ENCODE results near the gene PTPN14.

Gene PTPN14

GRCh38 chr1:214429951-214430770, 121.2 kb downstream of the PTPN14 start:
- no peak overlapping the region for H4K5ac ChIP-seq (ENCODE audit: low read length)
- H3K4ac ChIP-seq (ENCODE audit: low read depth, low read length), result peak overlapping the region; percentile 36
- WGBS (ENCODE audit: extremely low coverage, insufficient coverage, low lambda C conversion rate), result no CpG with 5 or more reads among the region's 9 CpGs
- H3K4me2 ChIP-seq (ENCODE audit: low read length), result no peak overlapping the region
- DNase-seq, result peak; percentile 92
- no peaks in the 10 kb centered on the region for H3K27me3 ChIP-seq (ENCODE audit: insufficient read depth, low read length, poor library complexity)
- H3K56ac ChIP-seq (ENCODE audit: low read length), result no peak overlapping the region
- H3K18ac ChIP-seq (ENCODE audit: low read length), result peak overlapping the region; percentile 70
- no peak overlapping the region for H4K8ac ChIP-seq (ENCODE audit: low read depth, low read length)
- no peak overlapping the region for H3K4me3 ChIP-seq (ENCODE audit: low read length)
- no peaks in the 10 kb centered on the region for H3K36me3 ChIP-seq (ENCODE audit: control insufficient read depth, insufficient read depth, low read length)
- no peak overlapping the region for H2BK5ac ChIP-seq (ENCODE audit: low read length)
- no peak overlapping the region for H3K9ac ChIP-seq (ENCODE audit: low read length)
- no peak overlapping the region for H3K23ac ChIP-seq (ENCODE audit: low read length)
- H2BK120ac ChIP-seq (ENCODE audit: low read depth, low read length), result no peak overlapping the region
- no peak overlapping the region for H2BK15ac ChIP-seq (replicated peaks; ENCODE audit: low read depth)
- no peak overlapping the region for H3K27ac ChIP-seq (ENCODE audit: low read depth, low read length)
- H2AK5ac ChIP-seq (ENCODE audit: low read length), result no peak overlapping the region
- no peaks in the 10 kb centered on the region for H3K79me1 ChIP-seq (ENCODE audit: low read length)
- H3K79me2 ChIP-seq (ENCODE audit: control insufficient read depth, insufficient read depth, low read length), result peaks cover 5% of the 10 kb centered on the region
- H3K4me1 ChIP-seq (ENCODE audit: control insufficient read depth, low read depth, low read length), result peaks cover 7% of the 10 kb centered on the region

- no peak overlapping the region for H3K23ac ChIP-seq (ENCODE audit: low read length)
- no peaks in the 10 kb centered on the region for H3K79me1 ChIP-seq (ENCODE audit: low read length)
- H4K5ac ChIP-seq (ENCODE audit: low read length), result no peak overlapping the region
- H3K4ac ChIP-seq (ENCODE audit: low read depth, low read length), result no peak overlapping the region
- DNase-seq, result peak; percentile 60
- no peak overlapping the region for H3K9ac ChIP-seq (ENCODE audit: low read length)
- peaks cover 13% of the 10 kb centered on the region for H3K79me2 ChIP-seq (ENCODE audit: control insufficient read depth, insufficient read depth, low read length)
- H3K4me1 ChIP-seq (ENCODE audit: control insufficient read depth, low read depth, low read length), result peaks cover 8% of the 10 kb centered on the region
- H2AK5ac ChIP-seq (ENCODE audit: low read length), result no peak overlapping the region
- H3K27ac ChIP-seq (ENCODE audit: low read depth, low read length), result peak overlapping the region; percentile 1
- H2BK15ac ChIP-seq (replicated peaks; ENCODE audit: low read depth), result no peak overlapping the region
- peak overlapping the region; percentile 3 for H3K56ac ChIP-seq (ENCODE audit: low read length)
- H2BK5ac ChIP-seq (ENCODE audit: low read length), result no peak overlapping the region
- H3K18ac ChIP-seq (ENCODE audit: low read length), result peak overlapping the region; percentile 7
- no peaks in the 10 kb centered on the region for H3K36me3 ChIP-seq (ENCODE audit: control insufficient read depth, insufficient read depth, low read length)
- no peak overlapping the region for H2BK120ac ChIP-seq (ENCODE audit: low read depth, low read length)
- no CpG with 5 or more reads among the region's 7 CpGs for WGBS (ENCODE audit: extremely low coverage, insufficient coverage, low lambda C conversion rate)
- H3K4me3 ChIP-seq (ENCODE audit: low read length), result no peak overlapping the region
- H4K8ac ChIP-seq (ENCODE audit: low read depth, low read length), result no peak overlapping the region
- no peaks in the 10 kb centered on the region for H3K27me3 ChIP-seq (ENCODE audit: insufficient read depth, low read length, poor library complexity)
- no peak overlapping the region for H3K4me2 ChIP-seq (ENCODE audit: low read length)
Observed at GRCh38 chr1:214427871-214428277, 123.5 kb downstream of the PTPN14 start.

- no peak overlapping the region for H4K5ac ChIP-seq (ENCODE audit: low read length)
- no peak overlapping the region for H3K4me3 ChIP-seq (ENCODE audit: low read length)
- H3K4me1 ChIP-seq (ENCODE audit: control insufficient read depth, low read depth, low read length), result peaks cover 8% of the 10 kb centered on the region
- H2BK5ac ChIP-seq (ENCODE audit: low read length), result no peak overlapping the region
- no peak overlapping the region for H3K4me2 ChIP-seq (ENCODE audit: low read length)
- no peak for DNase-seq
- no peak overlapping the region for H3K4ac ChIP-seq (ENCODE audit: low read depth, low read length)
- peak overlapping the region; percentile 99 for H3K18ac ChIP-seq (ENCODE audit: low read length)
- no peak overlapping the region for H2BK120ac ChIP-seq (ENCODE audit: low read depth, low read length)
- no peaks in the 10 kb centered on the region for H3K36me3 ChIP-seq (ENCODE audit: control insufficient read depth, insufficient read depth, low read length)
- peak overlapping the region; percentile 28 for H4K8ac ChIP-seq (ENCODE audit: low read depth, low read length)
- H3K9ac ChIP-seq (ENCODE audit: low read length), result no peak overlapping the region
- H3K23ac ChIP-seq (ENCODE audit: low read length), result no peak overlapping the region
- peaks cover 23% of the 10 kb centered on the region for H3K79me2 ChIP-seq (ENCODE audit: control insufficient read depth, insufficient read depth, low read length)
- no peak overlapping the region for H3K27ac ChIP-seq (ENCODE audit: low read depth, low read length)
- no peak overlapping the region for H3K56ac ChIP-seq (ENCODE audit: low read length)
- H3K79me1 ChIP-seq (ENCODE audit: low read length), result peaks cover 3% of the 10 kb centered on the region
- H2AK5ac ChIP-seq (ENCODE audit: low read length), result no peak overlapping the region
- H2BK15ac ChIP-seq (replicated peaks; ENCODE audit: low read depth), result no peak overlapping the region
- H3K27me3 ChIP-seq (ENCODE audit: insufficient read depth, low read length, poor library complexity), result no peaks in the 10 kb centered on the region
- WGBS (ENCODE audit: extremely low coverage, insufficient coverage, low lambda C conversion rate), result no CpG with 5 or more reads among the region's 2 CpGs
Observed at GRCh38 chr1:214426426-214426812, 125.0 kb downstream of the PTPN14 start.

- Histone ChIP-seq H3K23ac (ENCODE audit: low read length) (no peak overlapping the region), H2BK5ac (ENCODE audit: low read length) (no peak overlapping the region), H3K18ac (ENCODE audit: low read length) (no peak overlapping the region), H3K27ac (ENCODE audit: low read depth, low read length) (no peak overlapping the region), H3K4me2 (ENCODE audit: low read length) (no peak overlapping the region), H3K4ac (ENCODE audit: low read depth, low read length) (no peak overlapping the region), H3K56ac (ENCODE audit: low read length) (no peak overlapping the region), H3K79me1 (ENCODE audit: low read length) (peaks cover 3% of the 10 kb centered on the region), H3K36me3 (ENCODE audit: control insufficient read depth, insufficient read depth, low read length) (no peaks in the 10 kb centered on the region), H3K4me1 (ENCODE audit: control insufficient read depth, low read depth, low read length) (peaks cover 9% of the 10 kb centered on the region), H3K79me2 (ENCODE audit: control insufficient read depth, insufficient read depth, low read length) (peaks cover 24% of the 10 kb centered on the region), H4K8ac (ENCODE audit: low read depth, low read length) (no peak overlapping the region), H2AK5ac (ENCODE audit: low read length) (no peak overlapping the region), H4K5ac (ENCODE audit: low read length) (no peak overlapping the region), H2BK15ac (replicated peaks; ENCODE audit: low read depth) (no peak overlapping the region), H3K9ac (ENCODE audit: low read length) (no peak overlapping the region), H3K4me3 (ENCODE audit: low read length) (no peak overlapping the region), H2BK120ac (ENCODE audit: low read depth, low read length) (no peak overlapping the region), H3K27me3 (ENCODE audit: insufficient read depth, low read length, poor library complexity) (no peaks in the 10 kb centered on the region)
- no CpG with 5 or more reads among the region's 5 CpGs for WGBS (ENCODE audit: extremely low coverage, insufficient coverage, low lambda C conversion rate)
- no peak for DNase-seq
Observed at GRCh38 chr1:214425716-214426425, 125.5 kb downstream of the PTPN14 start.

- H3K36me3 ChIP-seq (ENCODE audit: control insufficient read depth, insufficient read depth, low read length), result no peaks in the 10 kb centered on the region
- H3K4me2 ChIP-seq (ENCODE audit: low read length), result no peak overlapping the region
- no peak overlapping the region for H3K18ac ChIP-seq (ENCODE audit: low read length)
- H2AK5ac ChIP-seq (ENCODE audit: low read length), result no peak overlapping the region
- no peak overlapping the region for H3K4ac ChIP-seq (ENCODE audit: low read depth, low read length)
- H3K27ac ChIP-seq (ENCODE audit: low read depth, low read length), result no peak overlapping the region
- no peak overlapping the region for H2BK15ac ChIP-seq (replicated peaks; ENCODE audit: low read depth)
- H3K4me1 ChIP-seq (ENCODE audit: control insufficient read depth, low read depth, low read length), result peaks cover 6% of the 10 kb centered on the region
- WGBS (ENCODE audit: extremely low coverage, insufficient coverage, low lambda C conversion rate), result no CpG with 5 or more reads among the region's 2 CpGs
- DNase-seq, result no peak
- H3K4me3 ChIP-seq (ENCODE audit: low read length), result no peak overlapping the region
- H3K79me2 ChIP-seq (ENCODE audit: control insufficient read depth, insufficient read depth, low read length), result peaks cover 24% of the 10 kb centered on the region
- no peak overlapping the region for H2BK5ac ChIP-seq (ENCODE audit: low read length)
- H3K9ac ChIP-seq (ENCODE audit: low read length), result no peak overlapping the region
- H4K5ac ChIP-seq (ENCODE audit: low read length), result no peak overlapping the region
- peaks cover 3% of the 10 kb centered on the region for H3K79me1 ChIP-seq (ENCODE audit: low read length)
- H3K23ac ChIP-seq (ENCODE audit: low read length), result no peak overlapping the region
- no peaks in the 10 kb centered on the region for H3K27me3 ChIP-seq (ENCODE audit: insufficient read depth, low read length, poor library complexity)
- no peak overlapping the region for H3K56ac ChIP-seq (ENCODE audit: low read length)
- H2BK120ac ChIP-seq (ENCODE audit: low read depth, low read length), result no peak overlapping the region
- no peak overlapping the region for H4K8ac ChIP-seq (ENCODE audit: low read depth, low read length)
Observed at GRCh38 chr1:214425101-214425500, 126.3 kb downstream of the PTPN14 start.
